NCI-H2171 (cell line): ENCODE data around the gene CTSD.

ENCODE experiments used
- DNase-seq: peaks from one replicate; lab custom pipeline; 2025; lab: John Stamatoyannopoulos, UW

Gene CTSD

DNA sequence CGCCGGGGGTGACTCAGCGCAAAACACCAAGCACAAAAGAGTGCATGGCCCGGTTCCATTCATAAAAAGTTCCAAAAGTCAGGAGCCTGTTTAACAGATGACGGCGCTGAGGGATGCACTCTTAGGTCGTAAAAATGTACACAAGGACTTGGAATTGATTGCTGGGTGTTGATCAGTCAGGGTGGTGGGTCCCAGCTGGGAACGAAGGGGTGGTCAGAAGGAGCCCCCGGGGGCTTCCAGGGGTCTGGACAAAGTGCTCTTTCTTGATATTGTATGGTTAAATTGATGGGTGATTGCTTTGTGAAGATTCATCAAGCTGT lies 34.1 kb downstream of the CTSD start:
- no peak for DNase-seq

DNA sequence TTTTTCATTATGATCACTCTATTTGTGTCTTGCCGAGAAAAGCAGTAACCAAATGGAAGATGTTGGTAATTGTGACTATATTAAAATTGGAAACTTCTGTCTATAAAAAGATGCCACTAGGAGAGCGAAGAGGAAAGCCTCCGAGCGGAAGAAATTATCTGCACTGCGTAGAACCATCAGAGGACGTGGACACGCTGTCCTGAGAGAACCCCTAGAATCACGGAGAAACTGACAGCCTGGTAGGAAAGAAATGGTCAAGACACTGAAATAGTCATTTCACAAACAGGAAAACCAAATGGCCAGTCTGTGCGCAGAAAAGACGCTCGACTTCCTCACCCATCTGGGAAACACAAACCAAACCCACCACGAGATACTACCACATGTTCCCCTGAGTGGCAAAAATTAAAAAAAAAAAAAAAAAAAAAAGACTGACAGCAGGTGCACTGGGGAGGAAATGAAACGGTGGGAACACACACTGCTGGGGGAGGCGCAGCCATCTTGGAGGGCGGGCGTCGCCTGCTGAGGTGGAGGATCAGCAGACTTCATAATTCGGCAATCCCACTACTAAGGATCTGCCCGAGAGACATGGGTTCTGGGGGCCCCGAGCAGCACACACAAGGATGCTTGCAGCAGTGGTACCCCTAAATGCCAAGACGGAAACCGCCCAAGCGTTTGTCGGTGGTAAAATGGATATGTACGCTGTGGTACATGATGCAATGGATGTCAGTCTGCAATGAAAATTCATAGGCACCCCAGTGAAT lies 34.6 kb downstream of the CTSD start:
- DNase-seq = no peak

DNA sequence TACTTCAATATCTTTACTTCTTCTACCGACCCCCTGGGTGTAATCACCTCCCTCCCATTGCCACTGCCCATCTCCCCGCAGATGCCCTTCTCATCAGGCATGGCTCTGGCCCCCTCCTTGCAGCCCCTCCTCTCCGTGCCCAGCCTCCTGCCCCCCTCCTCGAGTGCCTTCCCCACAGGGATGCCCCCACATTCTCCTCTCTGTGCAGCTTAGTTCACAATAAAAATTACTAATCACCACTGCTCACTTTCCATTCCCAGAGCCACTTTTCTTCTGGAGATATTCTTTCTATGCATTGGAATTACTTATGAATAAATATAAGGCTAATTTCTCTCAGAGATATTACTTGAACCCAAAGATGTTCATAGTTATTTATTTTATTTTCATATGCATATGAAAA lies 35.4 kb downstream of the CTSD start:
- no peak for DNase-seq

DNA sequence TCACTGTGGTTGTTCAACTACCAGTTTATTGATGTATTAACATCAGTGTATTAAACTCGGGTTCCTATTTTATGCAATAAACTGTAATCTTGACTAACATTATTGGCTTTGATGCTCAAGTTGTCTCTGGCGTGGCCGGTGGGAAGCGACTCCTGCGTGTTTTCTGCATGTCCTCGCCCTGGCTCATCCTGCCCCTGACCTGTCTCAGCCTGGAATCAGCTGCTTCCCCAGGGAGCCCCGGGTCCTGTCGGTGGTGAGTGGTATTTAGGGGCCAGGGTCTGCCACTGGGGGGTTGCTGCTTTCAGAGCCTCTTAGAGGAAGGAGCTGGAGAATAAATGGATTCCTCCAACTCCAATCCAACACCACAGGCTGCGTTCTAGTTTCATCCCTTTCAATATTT lies 35.9 kb downstream of the CTSD start:
- DNase-seq = no peak

DNA sequence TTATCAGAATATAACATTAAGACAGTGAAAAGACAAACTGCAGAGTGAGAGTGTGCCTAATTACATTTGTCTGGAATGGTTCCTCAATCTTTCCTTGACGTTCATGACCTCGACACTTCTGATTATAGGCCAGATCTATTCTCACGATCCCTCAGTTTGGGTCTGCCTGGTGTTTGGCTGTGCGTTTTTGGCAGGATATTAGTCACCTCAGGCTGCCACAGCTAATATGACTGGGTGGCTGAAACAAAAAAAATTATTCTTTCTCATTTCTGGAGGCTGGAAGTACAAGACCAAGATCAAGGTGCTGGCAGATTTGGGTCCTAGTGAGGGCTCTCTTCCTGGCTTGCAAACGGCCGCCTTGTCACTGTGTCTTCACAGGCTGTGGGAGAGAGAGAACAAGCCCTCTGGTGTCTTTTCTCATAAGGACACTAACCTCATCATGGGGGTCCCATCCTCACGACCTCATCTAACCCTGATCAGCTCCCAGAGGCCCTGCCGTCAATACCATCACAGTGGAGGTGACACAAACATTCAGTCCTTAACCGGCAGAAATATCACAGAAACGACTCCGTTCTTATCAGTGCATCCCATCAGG lies 36.5 kb downstream of the CTSD start:
- no peak for DNase-seq

DNA sequence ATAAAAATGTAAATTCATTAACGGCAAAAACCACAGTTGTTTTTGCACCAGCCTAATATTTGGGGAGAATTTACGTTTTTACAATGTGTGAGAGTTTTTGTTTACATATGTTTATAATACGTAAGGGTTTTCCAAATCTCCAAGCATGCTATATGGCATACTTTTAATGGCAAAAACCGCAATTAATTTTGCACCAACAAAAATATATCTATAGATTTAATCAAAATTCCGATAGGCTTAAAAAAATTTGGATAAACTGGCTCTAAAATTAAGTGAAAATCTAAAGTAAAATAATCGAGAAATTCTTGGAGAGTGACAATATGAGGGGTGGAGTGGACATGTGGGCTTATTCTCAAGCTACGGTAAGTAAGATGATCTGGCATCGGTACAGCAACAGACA lies 43.9 kb downstream of the CTSD start:
- DNase-seq = no peak

DNA sequence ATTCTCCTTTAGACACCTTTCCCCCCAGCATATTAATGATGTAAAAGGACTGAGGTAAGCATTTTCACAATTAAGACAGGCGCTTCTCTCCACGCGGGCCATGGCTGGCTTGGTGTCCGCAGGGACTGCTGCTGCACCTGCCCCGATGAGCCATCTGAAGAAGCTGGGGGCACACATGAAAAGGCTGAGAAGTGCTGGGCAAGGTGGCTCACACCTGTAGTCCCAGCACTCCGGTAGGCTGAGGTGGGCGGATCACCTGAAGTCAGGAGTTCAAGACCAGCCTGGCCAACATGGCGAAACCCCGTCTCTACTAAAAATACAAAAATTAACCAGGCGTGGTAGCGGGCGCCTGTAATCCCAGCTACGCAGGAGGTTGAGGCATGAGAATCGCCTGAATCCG lies 45.4 kb downstream of the CTSD start:
- no peak for DNase-seq

DNA sequence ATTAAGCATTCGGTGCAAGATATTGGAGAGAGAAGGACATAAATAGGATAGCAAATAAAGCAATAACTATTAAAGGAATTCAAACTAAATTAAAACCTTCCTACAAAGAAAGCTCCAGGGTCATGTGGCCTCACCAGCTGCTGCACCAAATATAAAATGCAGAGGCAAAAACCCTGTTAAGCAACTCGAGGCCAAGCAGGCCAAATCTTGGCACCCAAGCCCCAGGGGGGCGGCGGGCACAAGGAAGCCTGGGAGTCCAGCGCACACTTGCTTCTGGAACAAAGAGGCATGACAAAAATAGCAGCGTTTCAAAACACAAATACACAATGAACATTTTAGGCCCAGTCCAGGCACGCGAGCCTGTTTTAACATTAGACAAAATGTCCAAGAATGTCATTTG lies 46.0 kb downstream of the CTSD start:
- DNase-seq = no peak

DNA sequence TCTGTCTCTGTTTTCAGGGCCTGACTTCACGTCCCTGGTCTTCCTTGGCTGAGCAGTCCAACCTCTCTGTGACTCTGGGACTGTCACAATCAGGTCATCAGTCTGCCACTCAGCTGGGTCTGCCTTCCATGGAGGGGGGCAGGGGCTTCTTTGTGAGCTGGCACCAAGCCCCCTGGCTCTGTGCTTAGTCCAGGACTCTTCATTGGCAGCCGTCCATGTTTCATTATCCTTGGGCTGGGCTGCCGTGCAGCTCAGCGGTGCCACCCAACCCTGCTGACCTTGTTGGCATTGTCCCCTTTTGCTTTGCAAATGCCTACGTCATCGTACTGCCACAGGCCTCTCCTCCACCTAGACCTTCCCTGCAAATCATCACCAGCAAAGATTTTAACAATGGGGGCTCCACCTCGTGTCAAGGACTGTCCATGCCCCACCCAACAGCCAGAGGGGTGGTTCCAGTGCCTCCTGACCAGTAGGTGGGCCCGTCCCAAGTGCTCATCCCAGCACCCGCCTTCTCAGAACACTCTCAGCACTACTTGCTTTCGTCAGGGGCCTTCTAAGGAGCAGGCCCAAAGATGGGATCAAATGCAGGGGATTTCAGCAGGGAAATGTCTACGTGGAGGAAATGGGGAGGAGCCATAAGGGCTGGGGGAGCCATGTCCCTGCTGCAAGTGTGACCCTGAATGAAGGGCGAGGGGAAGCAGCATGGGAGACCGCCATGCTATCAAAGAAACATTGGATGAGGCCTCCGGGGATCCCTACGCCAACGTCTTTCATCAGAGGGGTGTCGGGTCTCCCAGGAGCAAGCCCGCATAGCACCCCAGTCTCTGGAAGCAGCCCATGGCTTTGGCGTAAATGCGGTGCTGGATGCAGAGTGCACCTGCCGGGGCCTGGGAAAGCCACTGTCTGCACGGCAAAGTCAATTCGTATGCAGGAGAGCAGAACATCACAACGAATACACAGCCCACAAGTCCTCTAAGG lies 48.5 kb downstream of the CTSD start:
- DNase-seq = no peak

DNA sequence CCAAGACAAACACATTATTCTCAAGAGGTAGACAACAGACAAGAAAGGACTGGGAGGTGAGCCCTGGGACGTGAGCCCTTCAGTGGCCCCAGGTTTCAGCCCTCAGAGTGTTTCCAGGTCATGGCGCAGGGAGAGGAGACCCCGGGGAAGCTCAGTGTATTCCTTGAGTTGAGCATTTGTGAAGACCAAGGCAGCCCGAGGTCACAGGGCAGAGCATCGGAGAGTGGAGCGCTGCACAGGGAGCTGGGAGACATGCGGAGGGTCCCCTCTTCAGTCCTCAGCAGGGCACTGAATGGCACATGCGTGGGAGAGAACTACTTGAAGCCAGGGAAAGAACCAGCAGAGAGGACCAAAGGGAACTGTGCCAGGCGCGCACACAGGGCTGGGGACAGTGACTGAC lies 55.0 kb downstream of the CTSD start:
- DNase-seq = no peak

DNA sequence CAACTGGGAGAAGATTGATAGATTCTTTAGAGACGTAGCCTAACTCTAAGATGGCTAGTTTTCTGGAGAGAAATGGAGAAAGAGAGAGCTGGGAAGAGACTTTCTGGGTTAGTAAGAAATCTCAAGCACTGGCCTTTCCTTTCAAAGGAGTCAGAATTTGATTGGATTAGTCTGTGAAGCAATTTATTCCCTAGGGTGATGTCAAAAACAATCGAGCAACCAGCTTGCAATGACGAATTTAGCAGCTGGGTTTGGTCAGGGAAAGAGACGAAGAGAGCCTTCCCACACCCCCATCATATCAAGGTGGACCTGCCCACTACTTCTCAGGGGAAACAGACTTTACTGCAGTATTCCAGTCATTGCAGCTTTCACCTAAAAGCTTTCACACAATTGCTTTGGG lies 56.0 kb downstream of the CTSD start:
- no peak for DNase-seq

DNA sequence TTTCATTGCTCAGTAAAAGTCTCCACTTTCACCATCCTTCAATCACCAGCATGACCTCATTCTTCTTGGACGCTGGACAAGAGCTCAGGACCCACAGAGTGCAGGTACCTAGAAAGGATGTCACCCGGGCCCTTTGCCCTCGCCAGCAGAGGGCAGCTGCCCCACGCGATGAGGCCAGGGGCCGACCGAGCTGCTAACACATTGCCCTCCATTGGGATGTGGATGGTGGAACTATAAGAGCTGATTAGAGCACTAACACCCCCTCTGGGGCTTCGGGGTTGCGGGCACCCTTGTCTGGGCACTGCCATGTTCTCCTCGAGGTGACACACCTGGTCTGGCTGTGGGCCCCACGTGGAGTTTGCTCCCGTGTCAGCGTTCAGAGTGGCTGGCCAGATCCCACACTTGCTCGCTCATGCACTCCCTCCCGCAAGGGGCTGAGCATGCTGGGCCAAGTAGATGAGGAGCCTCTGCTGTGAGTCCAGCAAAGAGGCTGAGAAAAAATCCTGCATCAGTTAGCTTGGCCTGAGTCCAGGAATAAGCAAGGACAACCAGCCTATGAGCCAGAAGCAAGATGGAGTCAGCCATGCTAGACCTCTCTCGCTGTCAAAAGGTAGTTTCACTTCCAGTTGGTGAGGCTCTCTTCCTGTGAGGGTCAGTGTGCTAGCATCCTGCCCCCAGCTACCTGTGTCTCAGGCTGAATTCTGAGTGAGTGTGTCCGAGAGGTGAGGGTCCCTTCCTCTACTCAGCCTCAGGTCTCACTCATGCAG lies 56.9 kb downstream of the CTSD start:
- DNase-seq = no peak

DNA sequence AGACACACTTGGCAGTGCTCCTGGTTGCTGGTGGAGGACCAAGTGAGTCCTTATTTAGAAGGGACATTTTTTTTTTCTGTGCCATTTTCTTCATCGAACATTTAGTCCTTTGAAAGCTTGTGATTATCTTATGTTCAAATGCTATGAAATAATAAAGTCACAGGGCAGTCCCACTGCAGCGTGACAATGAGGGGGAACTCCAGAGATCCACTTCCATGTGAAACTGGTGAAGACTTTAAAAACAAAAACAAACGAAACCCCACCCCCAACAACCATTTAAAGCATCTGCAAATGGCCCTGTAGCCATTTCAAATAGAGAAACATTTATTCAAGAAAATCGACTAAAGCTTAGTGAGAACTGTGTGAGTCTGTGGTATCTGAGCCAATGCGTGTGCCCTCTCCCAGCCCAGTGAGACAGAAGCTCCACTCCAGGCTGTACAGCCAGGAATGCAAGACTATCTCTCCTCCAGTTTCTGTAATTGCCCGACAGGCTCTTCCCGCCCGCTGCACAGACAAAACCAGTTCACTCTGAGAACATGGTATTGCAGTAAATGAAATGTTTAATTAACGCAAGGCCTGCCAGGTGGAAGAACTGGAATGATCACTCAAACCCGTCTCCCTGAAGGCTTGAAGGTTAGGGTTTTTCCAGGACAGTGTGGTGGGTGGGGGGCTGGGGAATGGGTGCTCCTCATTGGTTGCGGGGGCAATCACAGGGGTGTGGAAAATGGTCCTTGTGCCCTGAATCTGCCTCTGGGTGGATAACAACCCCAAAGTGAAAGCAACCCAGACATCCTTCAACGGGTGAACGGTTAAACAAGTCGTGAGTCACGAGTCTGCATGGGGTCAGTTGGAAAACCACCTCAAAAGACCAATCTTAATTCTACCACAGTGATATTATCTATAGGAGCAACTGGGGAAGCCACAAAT lies 58.3 kb downstream of the CTSD start:
- DNase-seq = no peak

DNA sequence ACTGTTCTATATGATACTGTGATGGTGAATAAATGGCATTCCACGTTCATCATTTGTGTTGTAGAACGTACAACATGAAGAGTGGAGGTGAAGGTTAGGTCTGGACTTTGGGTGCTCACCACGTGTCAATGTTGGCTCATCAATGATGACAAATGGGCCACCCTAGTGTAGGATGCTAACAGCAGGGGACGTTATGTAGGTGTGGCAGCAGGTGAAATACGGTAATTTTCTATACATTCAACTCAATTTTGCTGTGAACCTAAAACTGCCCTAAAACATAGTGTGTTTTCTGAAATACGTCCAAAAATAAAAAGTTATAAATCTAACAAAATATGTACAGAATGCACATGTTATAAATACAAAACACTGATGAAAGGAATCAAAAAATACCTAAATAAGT lies 60.6 kb downstream of the CTSD start:
- no peak for DNase-seq
